HG03520 (cell line): ENCODE data around the gene GORASP1.

Experiments
- ATAC-seq: cut with Tn5 transposase; IDR thresholded peaks from one replicate; pipeline ENCODE4 v1.9.1; 2021; ENCODE audit warnings: mild to moderate bottlenecking, moderate library complexity; ENCODE audit not compliant: unreplicated experiment

The GORASP1 gene

GRCh38 chr3:39141171-39141995 lies 34.0 kb upstream of the GORASP1 start:
- no peak for ATAC-seq

- ATAC-seq: no peak
Measured at GRCh38 chr3:39140341-39140971, 33.0 kb upstream of the GORASP1 start.

DNA sequence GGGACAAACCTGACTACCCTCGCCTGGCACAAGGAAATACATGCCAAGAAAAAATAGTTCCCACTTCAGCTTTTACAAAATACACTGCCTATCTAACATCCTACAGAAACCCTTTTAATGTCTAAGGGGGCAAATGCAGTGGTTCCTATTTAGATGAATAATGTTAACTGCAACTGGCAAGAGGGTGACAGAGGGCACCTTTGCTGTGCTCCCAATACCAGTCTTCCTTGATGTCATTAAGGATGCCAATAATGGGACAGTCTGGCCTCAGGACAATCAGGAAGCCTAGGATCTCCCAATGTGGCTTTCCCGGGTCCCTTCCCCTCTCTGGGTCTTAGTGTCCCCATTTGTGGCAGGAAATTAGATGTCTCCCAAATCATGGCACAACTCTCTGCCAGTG lies 32.0 kb upstream of the GORASP1 start:
- ATAC-seq: no peak

GRCh38 chr3:39138804-39139415 lies 31.5 kb upstream of the GORASP1 start:
- no peak for ATAC-seq

DNA sequence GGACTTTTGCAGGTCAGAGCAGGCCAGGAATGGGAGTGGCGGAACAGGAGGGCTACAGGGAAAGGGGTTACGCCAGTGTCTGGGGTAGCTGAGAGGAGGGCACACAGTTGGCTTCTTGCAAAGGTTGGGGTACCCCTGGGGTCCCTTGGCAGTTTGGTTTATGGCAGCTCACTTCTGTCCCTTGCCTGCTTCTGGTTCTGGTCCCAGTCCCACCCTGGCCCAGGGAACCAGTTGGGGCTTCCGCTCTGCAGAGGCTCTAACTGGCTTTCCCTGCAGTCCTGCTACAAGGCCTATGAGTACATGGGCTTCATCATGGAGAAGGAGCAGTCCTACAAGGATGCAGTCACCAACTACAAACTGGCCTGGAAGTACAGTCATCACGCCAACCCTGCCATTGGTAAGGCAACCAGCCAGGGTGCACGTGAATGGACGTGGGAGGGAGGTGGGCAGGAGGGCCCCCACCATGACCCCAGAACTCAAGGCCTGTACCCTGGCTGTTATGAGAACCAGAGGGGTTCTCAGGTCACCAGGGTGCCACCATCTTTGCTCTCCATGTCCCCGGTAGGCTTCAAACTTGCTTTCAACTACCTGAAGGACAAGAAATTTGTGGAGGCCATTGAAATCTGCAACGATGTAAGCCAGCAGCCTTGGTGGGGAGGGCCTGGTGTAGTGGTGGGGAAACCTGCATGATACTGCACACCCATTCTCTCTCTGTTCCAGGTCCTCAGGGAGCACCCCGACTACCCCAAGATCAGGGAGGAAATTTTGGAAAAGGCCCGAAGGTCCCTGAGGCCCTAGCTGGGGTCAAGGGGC lies 30.8 kb upstream of the GORASP1 start:
- no peak for ATAC-seq

- no peak for ATAC-seq
Measured at GRCh38 chr3:39137435-39137936, 30.1 kb upstream of the GORASP1 start.

DNA sequence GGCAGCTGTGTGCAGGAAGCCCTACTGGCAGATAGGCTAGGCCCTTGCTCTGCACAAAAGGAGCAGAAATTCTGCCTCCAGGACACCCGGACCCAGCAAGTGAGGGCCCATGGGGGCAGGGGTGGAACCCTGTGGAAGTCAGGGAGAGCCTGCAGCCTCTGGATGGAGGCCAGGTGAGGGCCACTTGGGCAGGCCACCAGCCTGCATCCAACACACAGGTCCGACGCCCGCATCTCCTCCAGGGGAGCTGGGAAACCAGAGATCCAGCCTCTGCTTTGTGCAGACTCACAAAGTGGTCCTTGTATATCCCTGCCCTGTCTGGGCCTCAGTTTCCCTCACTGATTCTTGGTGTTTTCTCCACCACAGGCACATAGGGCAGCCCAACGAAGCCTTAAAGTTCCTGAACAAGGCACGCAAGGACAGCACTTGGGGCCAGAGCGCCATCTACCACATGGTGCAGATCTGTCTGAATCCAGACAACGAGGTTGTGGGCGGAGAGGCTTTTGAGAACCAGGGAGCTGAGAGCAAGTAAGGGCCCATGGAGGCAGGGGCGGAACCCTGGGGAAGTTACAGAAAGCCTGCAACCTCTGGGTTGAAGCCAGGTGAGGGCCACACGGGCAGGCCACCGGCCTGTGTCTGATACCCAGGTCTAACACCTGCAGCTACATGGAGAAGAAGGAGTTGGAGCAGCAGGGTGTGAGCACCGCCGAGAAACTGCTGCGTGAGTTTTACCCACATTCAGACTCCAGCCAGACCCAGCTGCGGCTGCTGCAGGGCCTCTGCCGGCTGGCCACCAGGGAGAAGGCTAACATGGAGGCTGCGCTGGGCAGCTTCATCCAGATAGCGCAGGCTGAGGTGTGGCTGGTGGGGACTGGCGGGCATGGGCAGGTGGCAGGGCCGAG lies 29.4 kb upstream of the GORASP1 start:
- no peak for ATAC-seq

DNA sequence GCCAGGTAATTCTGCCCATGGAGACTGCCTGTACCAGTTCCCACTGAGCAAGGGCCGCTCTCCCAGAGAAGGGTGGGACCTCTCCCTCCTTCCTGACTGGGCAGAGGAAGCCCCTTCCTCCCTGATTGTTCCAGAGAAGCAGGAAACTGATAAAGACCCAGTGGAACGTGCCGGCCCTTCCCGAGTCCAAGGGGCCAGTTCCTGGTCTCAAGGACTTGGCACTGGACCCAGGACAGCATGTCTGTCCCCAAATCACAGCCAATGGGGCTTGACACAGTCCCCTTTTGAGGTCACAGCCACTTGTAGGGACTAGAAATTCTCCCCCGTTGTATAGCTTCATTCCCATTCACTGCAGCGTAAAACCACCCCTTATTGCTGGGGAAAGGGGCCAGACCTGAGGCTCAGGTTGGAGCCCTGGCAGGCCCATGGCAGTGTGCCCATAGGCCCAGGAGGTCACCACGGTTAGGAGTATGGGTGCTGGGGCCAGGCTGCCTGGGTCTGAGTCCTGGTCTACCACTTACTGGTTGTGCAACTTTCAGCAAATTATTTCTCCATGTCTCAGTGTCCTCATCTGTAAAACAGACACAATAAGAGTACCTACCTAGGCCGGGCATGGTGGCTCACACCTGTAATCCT lies 27.9 kb upstream of the GORASP1 start:
- no peak for ATAC-seq

DNA sequence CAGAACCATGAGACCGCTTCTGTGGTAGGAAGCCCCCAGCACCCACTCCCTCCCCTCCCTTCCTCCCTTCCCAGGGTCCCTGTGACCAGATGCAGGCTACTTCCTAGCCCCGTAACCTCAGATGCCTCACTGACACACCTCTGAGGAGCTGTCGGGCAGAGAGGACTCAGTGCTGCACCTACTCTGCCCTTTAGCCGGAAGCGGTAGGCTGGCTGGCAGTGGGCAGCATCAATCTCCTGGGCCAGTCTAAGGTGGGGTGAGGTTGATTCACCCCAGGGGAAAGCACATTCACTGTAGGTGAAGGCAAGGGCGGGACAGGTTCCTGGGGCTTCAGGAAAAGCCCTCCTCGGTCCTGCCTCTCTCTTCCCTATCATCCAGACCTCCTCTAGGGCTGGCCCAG lies 26.9 kb upstream of the GORASP1 start:
- no peak for ATAC-seq

- ATAC-seq: no peak
Measured at GRCh38 chr3:39133822-39134221, 26.4 kb upstream of the GORASP1 start.

DNA sequence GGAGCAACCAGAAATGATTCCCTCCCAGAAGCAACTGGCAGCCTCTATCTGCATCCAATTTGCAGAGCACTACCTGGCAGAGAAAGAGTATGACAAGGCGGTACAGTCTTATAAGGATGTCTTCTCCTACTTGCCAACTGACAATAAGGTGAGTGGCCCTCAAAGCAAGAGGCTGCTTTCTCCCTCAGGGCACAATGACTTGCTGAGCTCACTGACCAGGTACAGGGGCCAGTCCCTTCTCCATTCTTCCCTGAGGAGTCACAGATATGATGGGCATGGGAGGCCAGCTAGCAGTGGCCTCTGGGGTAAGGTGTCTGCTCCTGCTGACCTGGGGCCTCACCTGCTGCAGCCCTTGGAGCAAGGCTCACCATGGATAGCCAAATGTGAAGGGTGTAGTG lies 25.7 kb upstream of the GORASP1 start:
- ATAC-seq: no peak

DNA sequence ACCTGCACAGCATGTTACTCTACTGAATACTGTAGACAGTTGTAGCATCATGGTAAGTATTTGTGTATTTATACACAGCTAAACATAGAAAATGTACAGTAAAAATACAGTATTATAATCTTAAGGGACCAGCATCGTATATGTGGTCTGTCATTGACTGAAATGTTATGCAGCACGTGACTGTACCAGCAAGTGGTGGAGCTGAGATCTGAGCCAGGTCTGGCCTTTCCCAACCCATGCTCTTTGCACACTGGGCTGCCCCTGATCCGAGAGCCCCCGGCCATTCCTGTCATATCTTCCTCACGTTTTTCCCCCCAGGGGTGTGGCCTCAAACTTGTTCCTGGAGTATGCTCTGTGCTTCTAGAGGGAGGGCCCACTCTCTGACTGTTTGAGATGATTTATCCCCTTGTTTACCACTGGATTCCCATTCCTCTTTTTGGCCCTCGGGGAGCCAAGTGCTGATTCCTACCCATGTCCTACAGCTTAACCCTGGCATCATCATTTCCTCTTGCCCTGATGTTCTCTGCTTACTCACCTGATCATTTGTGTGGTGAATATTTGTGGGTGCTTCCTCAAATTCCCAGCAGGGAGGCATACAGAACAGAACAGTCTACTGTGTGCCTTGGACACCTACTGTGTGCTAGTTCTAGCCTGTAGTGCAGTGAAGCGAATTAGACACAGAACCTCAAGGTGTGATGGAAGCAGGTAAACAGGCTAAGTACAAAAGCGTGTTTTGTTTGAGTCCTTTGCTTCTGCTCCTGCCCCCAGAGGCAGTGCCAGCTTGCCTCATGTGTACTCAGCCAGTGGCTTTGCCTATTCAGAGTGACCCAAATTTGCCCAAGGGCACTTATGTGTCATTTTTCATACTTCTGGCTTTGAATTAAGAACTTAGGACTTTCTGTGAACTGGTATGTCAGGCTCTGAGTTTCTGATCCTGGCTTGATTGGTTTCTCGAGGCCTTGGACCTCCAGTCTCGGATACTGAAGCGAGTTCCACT lies 25.0 kb upstream of the GORASP1 start:
- no peak for ATAC-seq

GRCh38 chr3:39130693-39131265 lies 23.4 kb upstream of the GORASP1 start:
- ATAC-seq: no peak

GRCh38 chr3:39130026-39130425 lies 22.6 kb upstream of the GORASP1 start:
- no peak for ATAC-seq

- no peak for ATAC-seq
Measured at GRCh38 chr3:39128951-39129350, 21.5 kb upstream of the GORASP1 start.

GRCh38 chr3:39127908-39128304 lies 20.5 kb upstream of the GORASP1 start:
- ATAC-seq: no peak

DNA sequence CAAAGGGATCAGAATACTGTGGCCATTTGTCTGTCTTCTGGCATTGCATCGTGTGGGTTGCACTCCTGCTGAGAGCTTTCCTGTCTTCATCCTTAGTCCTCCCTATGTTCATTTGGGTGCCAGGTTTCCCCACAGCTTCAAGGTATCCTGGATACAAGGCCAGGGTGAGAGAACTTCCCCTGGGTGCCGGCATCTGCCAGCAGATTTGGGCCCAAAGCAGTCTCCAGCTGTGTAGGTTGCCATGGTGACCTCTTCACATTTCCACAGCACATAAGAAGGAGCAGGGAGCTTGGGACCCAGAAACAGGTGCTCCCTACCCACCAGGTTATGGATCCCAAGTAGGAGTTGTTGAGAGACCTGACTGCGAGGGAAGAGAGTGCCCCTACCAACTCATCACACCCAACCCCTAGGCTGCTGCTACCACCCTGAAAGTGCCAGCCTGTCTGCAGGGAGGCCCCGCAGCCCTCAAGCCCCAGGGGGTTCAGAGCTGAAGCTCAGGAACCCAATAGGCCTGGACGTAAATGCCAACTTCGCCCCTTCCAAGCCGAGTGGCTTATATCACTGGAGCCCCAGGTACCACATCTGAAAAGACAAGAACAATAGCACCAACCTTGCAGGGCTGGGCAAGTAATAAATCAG lies 20.0 kb upstream of the GORASP1 start:
- no peak for ATAC-seq
